Measurements from ENCODE around the gene NOS3.
"Not testable (repeated sequence)": the region's sequence is repeated elsewhere in the genome, so short reads cannot be mapped to it uniquely, and the experiment has no call there.

NOS3 gene

GRCh38 chr7:151005566-151005965, 14.7 kb downstream of the NOS3 start:
- DNase-seq: no peak

- DNase-seq: no peak
Measured at GRCh38 chr7:151006590-151007300, 15.9 kb downstream of the NOS3 start.

GRCh38 chr7:151007469-151007898, 16.7 kb downstream of the NOS3 start:
- DNase-seq: no peak

GRCh38 chr7:151008143-151008510, 17.3 kb downstream of the NOS3 start:
- no peak for DNase-seq

- DNase-seq: no peak
Measured at GRCh38 chr7:151008511-151009323, 17.9 kb downstream of the NOS3 start.

- DNase-seq: no peak
Measured at GRCh38 chr7:151009327-151010036, 18.7 kb downstream of the NOS3 start.

GRCh38 chr7:151010037-151010306, 19.2 kb downstream of the NOS3 start:
- no peak for DNase-seq

GRCh38 chr7:151010307-151011096, 19.7 kb downstream of the NOS3 start:
- DNase-seq: no peak

GRCh38 chr7:151011097-151011409, 20.2 kb downstream of the NOS3 start:
- DNase-seq: no peak

- DNase-seq: not testable (repeated sequence)
Measured at GRCh38 chr7:151011616-151012015, 20.8 kb downstream of the NOS3 start.

GRCh38 chr7:151012031-151012692, 21.3 kb downstream of the NOS3 start:
- no peak for DNase-seq

- DNase-seq: no peak
Measured at GRCh38 chr7:151012911-151013347, 22.1 kb downstream of the NOS3 start.

GRCh38 chr7:151013356-151013732, 22.5 kb downstream of the NOS3 start:
- no peak for DNase-seq

- DNase-seq: no peak
Measured at GRCh38 chr7:151013733-151014497, 23.1 kb downstream of the NOS3 start.

- DNase-seq: no peak
Measured at GRCh38 chr7:151014950-151015349, 24.1 kb downstream of the NOS3 start.

GRCh38 chr7:151015967-151016366, 25.1 kb downstream of the NOS3 start:
- DNase-seq: no peak

- DNase-seq: no peak
Measured at GRCh38 chr7:151016505-151016904, 25.7 kb downstream of the NOS3 start.

- DNase-seq: no peak
Measured at GRCh38 chr7:151016942-151017341, 26.1 kb downstream of the NOS3 start.

GRCh38 chr7:151017370-151017952, 26.6 kb downstream of the NOS3 start:
- DNase-seq: no peak

GRCh38 chr7:151017953-151018420, 27.2 kb downstream of the NOS3 start:
- DNase-seq: peak; percentile 36

GRCh38 chr7:151018421-151019129, 27.8 kb downstream of the NOS3 start:
- DNase-seq: no peak
